IMR-90 (cell line): ENCODE data around the gene PLA2G4F. TPM values are rescaled to one million over a fixed set of nuclear protein-coding genes. Genes with fewer than 3 reads are reported as not detected.

Source experiments
- ATAC-seq: fragments of 200-7000 bp; cut with Tn5 transposase; 2 replicates; pipeline ENCODE4 v1.9.1; 2020; ENCODE audit warnings: low read depth, mild to moderate bottlenecking, moderate library complexity
- BruUV-seq: library from RNA; stranded (reverse); fragments of 400-500 nt; replicated peaks from 2 replicates; lab custom pipeline; 2021; lab: Mats Ljungman, UMichigan
- CTCF ChIA-PET: fragments of 300-600 bp; formaldehyde crosslinking; extraction: SDS; loops from one replicate; lab custom pipeline; 2021; ENCODE audit warnings: antibody characterized with exemption; lab: Yijun Ruan, JAX
- POLR2A ChIA-PET: fragments of 300-600 bp; sonication (Branson Sonifier 250); formaldehyde crosslinking; loops from one replicate; lab custom pipeline; 2022; ENCODE audit warnings: antibody characterized with exemption; ENCODE audit not compliant: unreplicated experiment; lab: Charles Lee
- DNase-seq: peaks from one replicate; pipeline ENCODE4 v3.0.0; 2013
- H2AFZ ChIP-seq: replicated peaks from 2 replicates; pipeline ENCODE3; 2013; ENCODE audit warnings: low read length, mild to moderate bottlenecking; ENCODE audit not compliant: poor library complexity
- H2AK5ac ChIP-seq: 2 replicates; pipeline ENCODE4 v1.6.1; 2013; ENCODE audit warnings: low read depth, low read length, inconsistent platforms
- H2AK9ac ChIP-seq: replicated peaks from 2 replicates; pipeline ENCODE3; 2013; ENCODE audit warnings: mild to moderate bottlenecking, low read depth, low read length, moderate library complexity; ENCODE audit not compliant: poor library complexity
- H2BK120ac ChIP-seq: 2 replicates; pipeline ENCODE4 v1.6.1; 2013; ENCODE audit warnings: low read depth, low read length, inconsistent platforms
- H2BK15ac ChIP-seq: 3 replicates; pipeline ENCODE4 v1.6.1; 2013; ENCODE audit warnings: low read depth, low read length, inconsistent platforms
- H2BK20ac ChIP-seq: 2 replicates; pipeline ENCODE4 v1.6.1; 2013; ENCODE audit warnings: low read depth, mild to moderate bottlenecking, inconsistent platforms, low read length, moderate library complexity
- H2BK5ac ChIP-seq: 2 replicates; pipeline ENCODE4 v1.6.1; 2013; ENCODE audit warnings: mild to moderate bottlenecking, low read depth, low read length, inconsistent platforms; ENCODE audit not compliant: poor library complexity, severe bottlenecking
- H3K14ac ChIP-seq: replicated peaks from 2 replicates; pipeline ENCODE4 v1.6.1; 2013; ENCODE audit warnings: low read depth, low read length, inconsistent platforms
- H3K18ac ChIP-seq: 2 replicates; pipeline ENCODE4 v1.6.1; 2013; ENCODE audit warnings: low read depth, low read length, control low read depth
- H3K23ac ChIP-seq: 2 replicates; pipeline ENCODE4 v1.6.1; 2013; ENCODE audit warnings: low read depth, low read length, inconsistent platforms
- H3K27ac ChIP-seq: 2 replicates; pipeline ENCODE4 v1.5.1; 2013; ENCODE audit warnings: mild to moderate bottlenecking, control low read depth, low read length; ENCODE audit not compliant: insufficient read depth
- H3K27me3 ChIP-seq: 2 replicates; pipeline ENCODE4 v1.6.1; 2013; ENCODE audit warnings: low read length; ENCODE audit not compliant: control insufficient read depth, insufficient read depth
- H3K36me3 ChIP-seq: 2 replicates; pipeline ENCODE4 v1.6.1; 2013; ENCODE audit warnings: low read length, mixed read lengths; ENCODE audit not compliant: control insufficient read depth, insufficient read depth
- H3K4ac ChIP-seq: 2 replicates; pipeline ENCODE4 v1.6.1; 2013; ENCODE audit warnings: low read depth, low read length, inconsistent platforms
- H3K4me1 ChIP-seq: 2 replicates; pipeline ENCODE4 v1.6.1; 2013; ENCODE audit warnings: low read length, mixed read lengths; ENCODE audit not compliant: control insufficient read depth, insufficient read depth
- H3K4me2 ChIP-seq: 2 replicates; pipeline ENCODE4 v1.6.1; 2013; ENCODE audit warnings: low read depth, mild to moderate bottlenecking, control low read depth, low read length, moderate library complexity
- H3K4me3 ChIP-seq: 2 replicates; pipeline ENCODE4 v1.5.1; 2013; ENCODE audit warnings: low read depth, mild to moderate bottlenecking, control low read depth, low read length, moderate library complexity; ENCODE audit not compliant: insufficient read depth
- H3K56ac ChIP-seq: 2 replicates; pipeline ENCODE4 v1.6.1; 2013; ENCODE audit warnings: low read length, inconsistent platforms; ENCODE audit not compliant: insufficient read depth; ENCODE audit errors: extremely low read depth
- H3K79me1 ChIP-seq, 2 experiments: 2 replicates each; pipeline ENCODE4 v1.6.1; 2013; ENCODE audit warnings: low read length in 2 of 2, inconsistent platforms in 1 of 2, low read depth in 1 of 2
- H3K9ac ChIP-seq: 2 replicates; pipeline ENCODE4 v1.6.1; 2013; ENCODE audit warnings: low read depth, low read length, control low read depth
- H3K9me1 ChIP-seq: 2 replicates; pipeline ENCODE4 v1.6.1; 2013; ENCODE audit warnings: low read length, inconsistent platforms; ENCODE audit not compliant: insufficient read depth
- H3K9me3 ChIP-seq: 2 replicates; pipeline ENCODE4 v1.6.1; 2013; ENCODE audit warnings: low read length; ENCODE audit not compliant: control insufficient read depth, insufficient read depth
- H4K20me1 ChIP-seq: 2 replicates; pipeline ENCODE4 v1.6.1; 2013; ENCODE audit warnings: low read length, inconsistent platforms; ENCODE audit not compliant: insufficient read depth
- H4K5ac ChIP-seq: 2 replicates; pipeline ENCODE4 v1.6.1; 2013; ENCODE audit warnings: mild to moderate bottlenecking, low read depth, low read length, control low read depth
- H4K8ac ChIP-seq, 2 experiments: 2 replicates each; pipeline ENCODE4 v1.6.1; 2013; ENCODE audit warnings: low read depth in 2 of 2, low read length in 2 of 2, control low read depth in 1 of 2, inconsistent platforms in 1 of 2
- H4K91ac ChIP-seq: 2 replicates; pipeline ENCODE4 v1.6.1; 2013; ENCODE audit warnings: low read depth, low read length, inconsistent platforms; ENCODE audit not compliant: insufficient read depth
- BHLHE40 ChIP-seq: fragments of 150-350 bp; IDR thresholded peaks from 2 replicates; pipeline ENCODE4 v1.6.1; 2016; ENCODE audit warnings: mild to moderate bottlenecking, low read depth, low read length
- CEBPB ChIP-seq: IDR thresholded peaks from 2 replicates; pipeline ENCODE4 v1.6.1; 2012; ENCODE audit warnings: low read depth, low read length, improper control_type of control experiment
- CHD1 ChIP-seq: IDR thresholded peaks from 2 replicates; pipeline ENCODE4 v1.6.1; 2012; ENCODE audit warnings: low read depth, low read length, improper control_type of control experiment
- ELK1 ChIP-seq: fragments of 150-350 bp; IDR thresholded peaks from 2 replicates; pipeline ENCODE4 v1.6.1; 2016; ENCODE audit warnings: low read depth, mild to moderate bottlenecking, low read length, moderate library complexity, borderline replicate concordance
- FOS ChIP-seq: fragments of 150-350 bp; IDR thresholded peaks from 2 replicates; pipeline ENCODE4 v1.6.1; 2016; ENCODE audit warnings: low read depth, low read length
- MAFK ChIP-seq: IDR thresholded peaks from 2 replicates; pipeline ENCODE4 v1.6.1; 2012; ENCODE audit warnings: low read depth, low read length, improper control_type of control experiment
- MAZ ChIP-seq: IDR thresholded peaks from 2 replicates; pipeline ENCODE4 v1.6.1; 2012; ENCODE audit warnings: low read depth, mild to moderate bottlenecking, low read length, improper control_type of control experiment, moderate library complexity, borderline replicate concordance
- MXI1 ChIP-seq: IDR thresholded peaks from 2 replicates; pipeline ENCODE4 v1.6.1; 2012; ENCODE audit warnings: low read depth, mild to moderate bottlenecking, low read length, moderate library complexity, borderline replicate concordance
- NFE2L2 ChIP-seq: fragments of 150-350 bp; IDR thresholded peaks from 2 replicates; pipeline ENCODE4 v1.6.1; 2016; ENCODE audit warnings: low read depth, mild to moderate bottlenecking, low read length
- POLR2A ChIP-seq: IDR thresholded peaks from 2 replicates; pipeline ENCODE4 v1.6.1; 2012; ENCODE audit warnings: mild to moderate bottlenecking, low read depth, low read length
- RFX5 ChIP-seq: IDR thresholded peaks from 2 replicates; pipeline ENCODE4 v1.8.0; 2012; ENCODE audit warnings: low read depth, mild to moderate bottlenecking, low read length, moderate library complexity
- SMC3 ChIP-seq: fragments of 150-350 bp; IDR thresholded peaks from 2 replicates; pipeline ENCODE4 v1.6.1; 2016; ENCODE audit warnings: low read depth, mild to moderate bottlenecking, antibody characterized with exemption, low read length, moderate library complexity
- USF2 ChIP-seq: fragments of 150-350 bp; IDR thresholded peaks from 2 replicates; pipeline ENCODE4 v1.6.1; 2017; ENCODE audit warnings: mild to moderate bottlenecking, antibody characterized with exemption, low read length, low read depth
- dilution Hi-C: fragments of 300-500 bp; cut with HindIII; formaldehyde crosslinking; loops from one replicate; pipeline ENCODE4 v1.14.3; 2018; ENCODE audit warnings: low sequenced_read_pairs; ENCODE audit not compliant: unreplicated experiment
- in situ Hi-C: fragments of 300-500 bp; cut with MboI; formaldehyde crosslinking; loops from 3 replicates; pipeline ENCODE4 v1.14.3; 2019; ENCODE audit warnings: low sequenced_read_pairs, inconsistent platforms, mixed read lengths
- intact Hi-C: fragments of 100-400 bp; cut with micrococcal nuclease; formaldehyde crosslinking; loops from 2 replicates; pipeline ENCODE4 v1.10.0; 2022
- polyA plus RNA-seq, 3 experiments: library from polyadenylated mRNA; depleted of rRNA; stranded (reverse); fragments of >200 nt; gene quantifications; 2 replicates each; pipeline ENCODE4 v1.2.3, GENCODE V29; 2012; ENCODE audit warnings: low replicate concordance in 1 of 3
- total RNA-seq: library from RNA; depleted of rRNA; stranded (reverse); fragments of >200 nt; gene quantifications from 2 replicates; pipeline ENCODE4 v1.2.3, GENCODE V29; 2012

The PLA2G4F gene
- total and polyA plus RNA-seq, 2 of the 4 experiments (the other 2 are of a cell fraction) = not detected

- Histone ChIP-seq H2BK5ac (no peak overlapping the region), H3K4me1 (no peaks in the 10 kb centered on the region), H3K9me3 (peaks cover 3% of the 10 kb centered on the region; the same call in 1 of the 2 replicates), H2AK9ac (no peak overlapping the region), H3K27me3 (peaks cover 45% of the 10 kb centered on the region), H3K4ac (no peak overlapping the region), H3K36me3 (no peaks in the 10 kb centered on the region), H2AFZ (no peak overlapping the region), H2BK20ac (no peak overlapping the region), H2BK15ac (no peak overlapping the region), H4K8ac (no peak overlapping the region), H3K27ac (no peak overlapping the region), H3K4me2 (no peak overlapping the region), H3K79me1 (no peaks in the 10 kb centered on the region), H4K20me1 (no peaks in the 10 kb centered on the region), H2BK120ac (no peak overlapping the region), H3K4me3 (no peak overlapping the region), H4K91ac (no peak overlapping the region), H3K14ac (no peak overlapping the region), H3K9me1 (no peaks in the 10 kb centered on the region), H3K23ac (no peak overlapping the region), H3K18ac (no peak overlapping the region), H4K5ac (no peak overlapping the region), H3K56ac (no peak overlapping the region), H3K9ac (no peak overlapping the region), H2AK5ac (no peak overlapping the region)
- intact Hi-C loops = no loop called here
- DNase-seq (no peak), ATAC-seq (no peak)
- ChIA-PET POLR2A (no interaction called here), CTCF (no interaction called here)
- in situ Hi-C loops = no loop called here
- TF ChIP-seq POLR2A (no peak), ELK1 (no peak), FOS (no peak), CHD1 (no peak), RFX5 (no peak), BHLHE40 (no peak), MAZ (no peak), NFE2L2 (no peak), USF2 (no peak), MXI1 (no peak), MAFK (no peak), SMC3 (no peak), CEBPB (no peak)
- dilution Hi-C loops = no loop called here
- BruUV-seq = no TSS peak
These were observed 48.2 kb downstream of the PLA2G4F start for GRCh38 chr15:42108189-42108588.
